IMR-90 (cell line): ENCODE measurements around the gene ARFGEF3. TPM values are rescaled to one million over a fixed set of nuclear protein-coding genes. Genes with fewer than 3 reads are reported as not detected.

ENCODE experiments used
- ATAC-seq: fragments of 200-7000 bp; cut with Tn5 transposase; 2 replicates; pipeline ENCODE4 v1.9.1; 2020; ENCODE audit warnings: low read depth, mild to moderate bottlenecking, moderate library complexity
- BruUV-seq: library from RNA; stranded (reverse); fragments of 400-500 nt; replicated peaks from 2 replicates; lab custom pipeline; 2021; lab: Mats Ljungman, UMichigan
- CTCF ChIA-PET: fragments of 300-600 bp; formaldehyde crosslinking; extraction: SDS; loops from one replicate; lab custom pipeline; 2021; ENCODE audit warnings: antibody characterized with exemption; lab: Yijun Ruan, JAX
- POLR2A ChIA-PET: fragments of 300-600 bp; sonication (Branson Sonifier 250); formaldehyde crosslinking; loops from one replicate; lab custom pipeline; 2022; ENCODE audit warnings: antibody characterized with exemption; ENCODE audit not compliant: unreplicated experiment; lab: Charles Lee
- DNase-seq: peaks from one replicate; pipeline ENCODE4 v3.0.0; 2013
- H2AFZ ChIP-seq: replicated peaks from 2 replicates; pipeline ENCODE3; 2013; ENCODE audit warnings: low read length, mild to moderate bottlenecking; ENCODE audit not compliant: poor library complexity
- H2AK5ac ChIP-seq: 2 replicates; pipeline ENCODE4 v1.6.1; 2013; ENCODE audit warnings: low read depth, low read length, inconsistent platforms
- H2AK9ac ChIP-seq: replicated peaks from 2 replicates; pipeline ENCODE3; 2013; ENCODE audit warnings: mild to moderate bottlenecking, low read depth, low read length, moderate library complexity; ENCODE audit not compliant: poor library complexity
- H2BK120ac ChIP-seq: 2 replicates; pipeline ENCODE4 v1.6.1; 2013; ENCODE audit warnings: low read depth, low read length, inconsistent platforms
- H2BK15ac ChIP-seq: 3 replicates; pipeline ENCODE4 v1.6.1; 2013; ENCODE audit warnings: low read depth, low read length, inconsistent platforms
- H2BK20ac ChIP-seq: 2 replicates; pipeline ENCODE4 v1.6.1; 2013; ENCODE audit warnings: low read depth, mild to moderate bottlenecking, inconsistent platforms, low read length, moderate library complexity
- H2BK5ac ChIP-seq: 2 replicates; pipeline ENCODE4 v1.6.1; 2013; ENCODE audit warnings: mild to moderate bottlenecking, low read depth, low read length, inconsistent platforms; ENCODE audit not compliant: poor library complexity, severe bottlenecking
- H3K14ac ChIP-seq: replicated peaks from 2 replicates; pipeline ENCODE4 v1.6.1; 2013; ENCODE audit warnings: low read depth, low read length, inconsistent platforms
- H3K18ac ChIP-seq: 2 replicates; pipeline ENCODE4 v1.6.1; 2013; ENCODE audit warnings: low read depth, low read length, control low read depth
- H3K23ac ChIP-seq: 2 replicates; pipeline ENCODE4 v1.6.1; 2013; ENCODE audit warnings: low read depth, low read length, inconsistent platforms
- H3K27ac ChIP-seq: 2 replicates; pipeline ENCODE4 v1.5.1; 2013; ENCODE audit warnings: mild to moderate bottlenecking, control low read depth, low read length; ENCODE audit not compliant: insufficient read depth
- H3K27me3 ChIP-seq: 2 replicates; pipeline ENCODE4 v1.6.1; 2013; ENCODE audit warnings: low read length; ENCODE audit not compliant: control insufficient read depth, insufficient read depth
- H3K36me3 ChIP-seq: 2 replicates; pipeline ENCODE4 v1.6.1; 2013; ENCODE audit warnings: low read length, mixed read lengths; ENCODE audit not compliant: control insufficient read depth, insufficient read depth
- H3K4ac ChIP-seq: 2 replicates; pipeline ENCODE4 v1.6.1; 2013; ENCODE audit warnings: low read depth, low read length, inconsistent platforms
- H3K4me1 ChIP-seq: 2 replicates; pipeline ENCODE4 v1.6.1; 2013; ENCODE audit warnings: low read length, mixed read lengths; ENCODE audit not compliant: control insufficient read depth, insufficient read depth
- H3K4me2 ChIP-seq: 2 replicates; pipeline ENCODE4 v1.6.1; 2013; ENCODE audit warnings: low read depth, mild to moderate bottlenecking, control low read depth, low read length, moderate library complexity
- H3K4me3 ChIP-seq: 2 replicates; pipeline ENCODE4 v1.5.1; 2013; ENCODE audit warnings: low read depth, mild to moderate bottlenecking, control low read depth, low read length, moderate library complexity; ENCODE audit not compliant: insufficient read depth
- H3K56ac ChIP-seq: 2 replicates; pipeline ENCODE4 v1.6.1; 2013; ENCODE audit warnings: low read length, inconsistent platforms; ENCODE audit not compliant: insufficient read depth; ENCODE audit errors: extremely low read depth
- H3K79me1 ChIP-seq, 2 experiments: 2 replicates each; pipeline ENCODE4 v1.6.1; 2013; ENCODE audit warnings: low read length in 2 of 2, inconsistent platforms in 1 of 2, low read depth in 1 of 2
- H3K9ac ChIP-seq: 2 replicates; pipeline ENCODE4 v1.6.1; 2013; ENCODE audit warnings: low read depth, low read length, control low read depth
- H3K9me1 ChIP-seq: 2 replicates; pipeline ENCODE4 v1.6.1; 2013; ENCODE audit warnings: low read length, inconsistent platforms; ENCODE audit not compliant: insufficient read depth
- H3K9me3 ChIP-seq: 2 replicates; pipeline ENCODE4 v1.6.1; 2013; ENCODE audit warnings: low read length; ENCODE audit not compliant: control insufficient read depth, insufficient read depth
- H4K20me1 ChIP-seq: 2 replicates; pipeline ENCODE4 v1.6.1; 2013; ENCODE audit warnings: low read length, inconsistent platforms; ENCODE audit not compliant: insufficient read depth
- H4K5ac ChIP-seq: 2 replicates; pipeline ENCODE4 v1.6.1; 2013; ENCODE audit warnings: mild to moderate bottlenecking, low read depth, low read length, control low read depth
- H4K8ac ChIP-seq, 2 experiments: 2 replicates each; pipeline ENCODE4 v1.6.1; 2013; ENCODE audit warnings: low read depth in 2 of 2, low read length in 2 of 2, control low read depth in 1 of 2, inconsistent platforms in 1 of 2
- H4K91ac ChIP-seq: 2 replicates; pipeline ENCODE4 v1.6.1; 2013; ENCODE audit warnings: low read depth, low read length, inconsistent platforms; ENCODE audit not compliant: insufficient read depth
- BHLHE40 ChIP-seq: fragments of 150-350 bp; IDR thresholded peaks from 2 replicates; pipeline ENCODE4 v1.6.1; 2016; ENCODE audit warnings: mild to moderate bottlenecking, low read depth, low read length
- CEBPB ChIP-seq: IDR thresholded peaks from 2 replicates; pipeline ENCODE4 v1.6.1; 2012; ENCODE audit warnings: low read depth, low read length, improper control_type of control experiment
- CHD1 ChIP-seq: IDR thresholded peaks from 2 replicates; pipeline ENCODE4 v1.6.1; 2012; ENCODE audit warnings: low read depth, low read length, improper control_type of control experiment
- FOS ChIP-seq: fragments of 150-350 bp; IDR thresholded peaks from 2 replicates; pipeline ENCODE4 v1.6.1; 2016; ENCODE audit warnings: low read depth, low read length
- MAFK ChIP-seq: IDR thresholded peaks from 2 replicates; pipeline ENCODE4 v1.6.1; 2012; ENCODE audit warnings: low read depth, low read length, improper control_type of control experiment
- MAZ ChIP-seq: IDR thresholded peaks from 2 replicates; pipeline ENCODE4 v1.6.1; 2012; ENCODE audit warnings: low read depth, mild to moderate bottlenecking, low read length, improper control_type of control experiment, moderate library complexity, borderline replicate concordance
- MXI1 ChIP-seq: IDR thresholded peaks from 2 replicates; pipeline ENCODE4 v1.6.1; 2012; ENCODE audit warnings: low read depth, mild to moderate bottlenecking, low read length, moderate library complexity, borderline replicate concordance
- NFE2L2 ChIP-seq: fragments of 150-350 bp; IDR thresholded peaks from 2 replicates; pipeline ENCODE4 v1.6.1; 2016; ENCODE audit warnings: low read depth, mild to moderate bottlenecking, low read length
- POLR2A ChIP-seq: IDR thresholded peaks from 2 replicates; pipeline ENCODE4 v1.6.1; 2012; ENCODE audit warnings: mild to moderate bottlenecking, low read depth, low read length
- RAD21 ChIP-seq: IDR thresholded peaks from 2 replicates; pipeline ENCODE4 v1.6.1; 2012; ENCODE audit warnings: low read length, improper control_type of control experiment
- RCOR1 ChIP-seq: IDR thresholded peaks from 2 replicates; pipeline ENCODE4 v1.6.1; 2012; ENCODE audit warnings: mild to moderate bottlenecking, low read length, improper control_type of control experiment; ENCODE audit not compliant: insufficient replicate concordance
- RFX5 ChIP-seq: IDR thresholded peaks from 2 replicates; pipeline ENCODE4 v1.8.0; 2012; ENCODE audit warnings: low read depth, mild to moderate bottlenecking, low read length, moderate library complexity
- SMC3 ChIP-seq: fragments of 150-350 bp; IDR thresholded peaks from 2 replicates; pipeline ENCODE4 v1.6.1; 2016; ENCODE audit warnings: low read depth, mild to moderate bottlenecking, antibody characterized with exemption, low read length, moderate library complexity
- WGBS, 2 experiments: methylation state at CpG; one replicate each; pipeline versions ENCODE4 v1.1.5 to v1.1.7; 2013; ENCODE audit warnings: missing lambda C conversion rate in 2 of 2; ENCODE audit not compliant: insufficient read length in 1 of 2; ENCODE audit errors: extremely low coverage in 2 of 2; 5-methylcytosine and 5-hydroxymethylcytosine counted together
- dilution Hi-C: fragments of 300-500 bp; cut with HindIII; formaldehyde crosslinking; loops from one replicate; pipeline ENCODE4 v1.14.3; 2018; ENCODE audit warnings: low sequenced_read_pairs; ENCODE audit not compliant: unreplicated experiment
- in situ Hi-C: fragments of 300-500 bp; cut with MboI; formaldehyde crosslinking; loops from 3 replicates; pipeline ENCODE4 v1.14.3; 2019; ENCODE audit warnings: low sequenced_read_pairs, inconsistent platforms, mixed read lengths
- intact Hi-C: fragments of 100-400 bp; cut with micrococcal nuclease; formaldehyde crosslinking; loops from 2 replicates; pipeline ENCODE4 v1.10.0; 2022
- polyA plus RNA-seq, 3 experiments: library from polyadenylated mRNA; depleted of rRNA; stranded (reverse); fragments of >200 nt; gene quantifications; 2 replicates each; pipeline ENCODE4 v1.2.3, GENCODE V29; 2012; ENCODE audit warnings: low replicate concordance in 1 of 3
- total RNA-seq: library from RNA; depleted of rRNA; stranded (reverse); fragments of >200 nt; gene quantifications from 2 replicates; pipeline ENCODE4 v1.2.3, GENCODE V29; 2012
- TF ChIP-seq, protein P1 (sequence below): fragments of 150-350 bp; IDR thresholded peaks from 2 replicates; pipeline ENCODE4 v1.6.1; 2016; ENCODE audit warnings: low read depth, mild to moderate bottlenecking, low read length, moderate library complexity, borderline replicate concordance
- TF ChIP-seq, protein P2 (sequence below): conservative IDR thresholded peaks from 2 replicates; pipeline ENCODE4 v1.5.1; 2012; ENCODE audit warnings: mild to moderate bottlenecking, low read depth, low read length, improper control_type of control experiment
- TF ChIP-seq, protein P3 (sequence below): fragments of 150-350 bp; IDR thresholded peaks from 2 replicates; pipeline ENCODE4 v1.6.1; 2017; ENCODE audit warnings: mild to moderate bottlenecking, antibody characterized with exemption, low read length, low read depth

ARFGEF3 gene
- total and polyA plus RNA-seq, 2 of the 4 experiments (the other 2 are of a cell fraction) = under 0.01 to 0.02 TPM

DNA sequence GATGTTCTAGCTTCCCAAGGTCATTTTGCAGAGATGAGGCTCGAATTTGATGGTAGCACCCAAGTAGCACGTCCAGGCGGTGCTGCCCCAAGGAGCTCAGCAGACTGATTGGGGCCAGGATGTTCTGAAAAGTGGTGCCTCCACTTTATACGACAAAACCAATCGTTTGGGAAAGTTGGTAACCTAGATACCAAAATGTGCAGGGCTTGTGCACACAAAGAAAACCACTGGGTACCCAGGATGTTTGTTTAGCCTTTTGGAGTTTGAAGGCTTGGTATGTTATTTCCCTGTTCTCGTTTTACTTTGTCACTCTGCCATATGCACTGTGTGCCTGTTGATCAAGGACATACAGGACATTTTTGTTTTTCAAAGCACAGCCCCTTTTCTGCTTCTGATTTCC is 97.3 kb downstream of the ARFGEF3 start:
- H3K4me3 ChIP-seq = no peak overlapping the region
- no peak overlapping the region for H2AFZ ChIP-seq
- no peak overlapping the region for H2BK120ac ChIP-seq
- H3K56ac ChIP-seq = no peak overlapping the region
- no peak overlapping the region for H3K9ac ChIP-seq
- ChIA-PET CTCF (no interaction called here), POLR2A (no interaction called here)
- 53% methylated on average over 4 of the region's 6 CpGs; no CpG with 5 or more reads in 1 of the 2 experiments for WGBS, 2 experiments
- no peaks in the 10 kb centered on the region for H3K9me3 ChIP-seq
- H3K4ac ChIP-seq = no peak overlapping the region
- no peak overlapping the region for H2BK5ac ChIP-seq
- no peak overlapping the region for H2AK9ac ChIP-seq
- no TSS peak for BruUV-seq
- H4K8ac ChIP-seq = no peak overlapping the region
- H3K4me1 ChIP-seq = no peaks in the 10 kb centered on the region
- H3K9me1 ChIP-seq = no peaks in the 10 kb centered on the region
- H3K27ac ChIP-seq = no peak overlapping the region
- no peak overlapping the region for H3K18ac ChIP-seq
- H3K4me2 ChIP-seq = no peak overlapping the region
- H3K27me3 ChIP-seq = peaks cover 12% of the 10 kb centered on the region
- in situ Hi-C loops = no loop called here
- no peaks in the 10 kb centered on the region for H3K79me1 ChIP-seq
- intact Hi-C loops = no loop called here
- H4K20me1 ChIP-seq = no peaks in the 10 kb centered on the region; the same call in 1 of the 2 replicates
- no peak overlapping the region for H3K23ac ChIP-seq
- H2BK15ac ChIP-seq = no peak overlapping the region
- H2BK20ac ChIP-seq = no peak overlapping the region
- no peak for ATAC-seq
- no peak overlapping the region for H4K5ac ChIP-seq
- H4K91ac ChIP-seq = no peak overlapping the region
- TF ChIP-seq, protein P1, sequence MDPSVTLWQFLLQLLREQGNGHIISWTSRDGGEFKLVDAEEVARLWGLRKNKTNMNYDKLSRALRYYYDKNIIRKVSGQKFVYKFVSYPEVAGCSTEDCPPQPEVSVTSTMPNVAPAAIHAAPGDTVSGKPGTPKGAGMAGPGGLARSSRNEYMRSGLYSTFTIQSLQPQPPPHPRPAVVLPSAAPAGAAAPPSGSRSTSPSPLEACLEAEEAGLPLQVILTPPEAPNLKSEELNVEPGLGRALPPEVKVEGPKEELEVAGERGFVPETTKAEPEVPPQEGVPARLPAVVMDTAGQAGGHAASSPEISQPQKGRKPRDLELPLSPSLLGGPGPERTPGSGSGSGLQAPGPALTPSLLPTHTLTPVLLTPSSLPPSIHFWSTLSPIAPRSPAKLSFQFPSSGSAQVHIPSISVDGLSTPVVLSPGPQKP = no peak
- TF ChIP-seq, protein P2, sequence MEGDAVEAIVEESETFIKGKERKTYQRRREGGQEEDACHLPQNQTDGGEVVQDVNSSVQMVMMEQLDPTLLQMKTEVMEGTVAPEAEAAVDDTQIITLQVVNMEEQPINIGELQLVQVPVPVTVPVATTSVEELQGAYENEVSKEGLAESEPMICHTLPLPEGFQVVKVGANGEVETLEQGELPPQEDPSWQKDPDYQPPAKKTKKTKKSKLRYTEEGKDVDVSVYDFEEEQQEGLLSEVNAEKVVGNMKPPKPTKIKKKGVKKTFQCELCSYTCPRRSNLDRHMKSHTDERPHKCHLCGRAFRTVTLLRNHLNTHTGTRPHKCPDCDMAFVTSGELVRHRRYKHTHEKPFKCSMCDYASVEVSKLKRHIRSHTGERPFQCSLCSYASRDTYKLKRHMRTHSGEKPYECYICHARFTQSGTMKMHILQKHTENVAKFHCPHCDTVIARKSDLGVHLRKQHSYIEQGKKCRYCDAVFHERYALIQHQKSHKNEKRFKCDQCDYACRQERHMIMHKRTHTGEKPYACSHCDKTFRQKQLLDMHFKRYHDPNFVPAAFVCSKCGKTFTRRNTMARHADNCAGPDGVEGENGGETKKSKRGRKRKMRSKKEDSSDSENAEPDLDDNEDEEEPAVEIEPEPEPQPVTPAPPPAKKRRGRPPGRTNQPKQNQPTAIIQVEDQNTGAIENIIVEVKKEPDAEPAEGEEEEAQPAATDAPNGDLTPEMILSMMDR = no peak
- TF ChIP-seq FOS (no peak), CHD1 (no peak), RCOR1 (no peak), MAZ (no peak), BHLHE40 (no peak), MXI1 (no peak), SMC3 (no peak), CEBPB (no peak), RAD21 (no peak), POLR2A (no peak), RFX5 (no peak), NFE2L2 (no peak), MAFK (no peak)
- TF ChIP-seq, protein P3, sequence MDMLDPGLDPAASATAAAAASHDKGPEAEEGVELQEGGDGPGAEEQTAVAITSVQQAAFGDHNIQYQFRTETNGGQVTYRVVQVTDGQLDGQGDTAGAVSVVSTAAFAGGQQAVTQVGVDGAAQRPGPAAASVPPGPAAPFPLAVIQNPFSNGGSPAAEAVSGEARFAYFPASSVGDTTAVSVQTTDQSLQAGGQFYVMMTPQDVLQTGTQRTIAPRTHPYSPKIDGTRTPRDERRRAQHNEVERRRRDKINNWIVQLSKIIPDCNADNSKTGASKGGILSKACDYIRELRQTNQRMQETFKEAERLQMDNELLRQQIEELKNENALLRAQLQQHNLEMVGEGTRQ = no peak
- no peak overlapping the region for H2AK5ac ChIP-seq
- H3K36me3 ChIP-seq = no peaks in the 10 kb centered on the region
- no peak overlapping the region for H3K14ac ChIP-seq
- no peak for DNase-seq
- dilution Hi-C loops = no loop called here
